Kidney (tissue), 14 donors: Measurements from ENCODE around the gene MLC1. TPM values are rescaled to one million over a fixed set of nuclear protein-coding genes. Genes with fewer than 3 reads are reported as not detected.

ENCODE experiments used
- DNase-seq, 5 donors: peaks; one replicate each; pipeline ENCODE4 v3.0.0-alpha.2; 2013 to 2020
- FAIRE-seq: peaks from 2 replicates; lab custom pipeline; 2012; peaks lifted over from hg19 to GRCh38; lab: Jason Lieb, UNC
- H3K27ac ChIP-seq, 2 donors: one replicate each; pipeline ENCODE4 v1.7.0; 2013; ENCODE audit warnings: low read depth in 2 of 2, low read length in 2 of 2, inconsistent platforms in 1 of 2
- H3K27me3 ChIP-seq: one replicate; pipeline ENCODE4 v1.7.1; 2013; ENCODE audit warnings: low read length, inconsistent platforms; ENCODE audit not compliant: control insufficient read depth, insufficient read depth
- H3K36me3 ChIP-seq, 3 donors: one replicate each; pipeline versions ENCODE4 v1.7.0 to v1.7.1; 2013; ENCODE audit warnings: low read length in 3 of 3, control low read depth in 1 of 3, inconsistent platforms in 1 of 3; ENCODE audit not compliant: insufficient read depth in 3 of 3, control insufficient read depth in 2 of 3
- H3K4me1 ChIP-seq, 3 donors: one replicate each; pipeline versions ENCODE4 v1.7.0 to v1.7.1; 2013; ENCODE audit warnings: low read length in 3 of 3, inconsistent platforms in 1 of 3, low read depth in 1 of 3; ENCODE audit not compliant: control insufficient read depth in 2 of 3, insufficient read depth in 2 of 3
- H3K4me3 ChIP-seq, 3 donors: one replicate each; pipeline versions ENCODE4 v1.7.0 to v1.8.1; 2013; ENCODE audit warnings: low read length in 3 of 3, control low read depth in 1 of 3, inconsistent platforms in 1 of 3
- H3K9ac ChIP-seq, 3 donors: one replicate each; pipeline versions ENCODE4 v1.7.0 to v1.7.1; 2013; ENCODE audit warnings: low read length in 3 of 3, control low read depth in 1 of 3, inconsistent platforms in 1 of 3
- H3K9me3 ChIP-seq, 3 donors: one replicate each; pipeline versions ENCODE4 v1.7.0 to v1.7.1; 2013; ENCODE audit warnings: low read length in 3 of 3, control low read depth in 1 of 3, inconsistent platforms in 1 of 3; ENCODE audit not compliant: control insufficient read depth in 2 of 3, insufficient read depth in 1 of 3
- CTCF ChIP-seq: IDR thresholded peaks from 3 replicates; pipeline ENCODE4 v1.5.1; 2012; ENCODE audit warnings: mild to moderate bottlenecking, moderate library complexity, borderline replicate concordance; ENCODE audit not compliant: insufficient read depth; ENCODE audit errors: extremely low read depth
- intact Hi-C: fragments of 100-400 bp; cut with DNase I; formaldehyde crosslinking; loops from one replicate; pipeline ENCODE4 v1.11.1; 2022
- polyA plus RNA-seq: library from polyadenylated mRNA; stranded (reverse); fragments of 350-450 nt; fragmentation: Illumina TruSeq; extraction: RNeasy Lipid Tissue Mini Kit (QIAGEN cat#74804); gene quantifications from one replicate; pipeline ENCODE4 v1.2.3, GENCODE V29; 2014; ENCODE audit warnings: low read depth, low replicate concordance; ENCODE audit not compliant: insufficient read depth
- total RNA-seq: library from RNA; stranded (reverse); fragmentation: NEBNext Ultra II Directional; extraction: Animal tissue kit (Norgen Biotek cat#: 25700); gene quantifications from one replicate; pipeline ENCODE4 v1.2.1, GENCODE V29; 2021
- donor health status: control.
- donor health status: control.
- donor health status: control.
- donor health status: control.
- donor health status: control.
- donor health status: DM: yes; HTN: yes; CAD: no.
- donor health status: Normal renal cell carcinoma (clear cell type).

MLC1 gene
- total and polyA plus RNA-seq, 2 donors from 2014 or later: 0.28 TPM; not detected in 1

GRCh38 chr22:50025993-50026392 is 59.2 kb downstream of the MLC1 start:
- no peaks in the 10 kb centered on the region for H3K4me1 ChIP-seq
- H3K9ac ChIP-seq: no peak overlapping the region
- H3K9me3 ChIP-seq: no peaks in the 10 kb centered on the region
- no peak overlapping the region for H3K27ac ChIP-seq
- peak in 1 of 5 donors; percentile 50 for DNase-seq
- intact Hi-C loops: no loop called here
- no peaks in the 10 kb centered on the region for H3K36me3 ChIP-seq
- TF ChIP-seq CTCF: no peak
- H3K4me3 ChIP-seq: no peak overlapping the region
- FAIRE-seq: no peak
- peaks cover 2% of the 10 kb centered on the region for H3K27me3 ChIP-seq

- H3K9ac ChIP-seq: no peak overlapping the region
- DNase-seq (no peak), FAIRE-seq (no peak)
- H3K4me3 ChIP-seq: no peak overlapping the region
- peaks cover 0 to 8% (median 0%) of the 10 kb centered on the region in 3 donors for H3K9me3 ChIP-seq
- no peaks in the 10 kb centered on the region for H3K4me1 ChIP-seq
- peaks cover 2% of the 10 kb centered on the region for H3K27me3 ChIP-seq
- no peak for TF ChIP-seq CTCF
- H3K27ac ChIP-seq: no peak overlapping the region
- intact Hi-C loops: no loop called here
- H3K36me3 ChIP-seq: no peaks in the 10 kb centered on the region
These were observed 62.9 kb downstream of the MLC1 start for GRCh38 chr22:50022171-50022819.

- intact Hi-C loops: no loop called here
- no peak for FAIRE-seq
- Histone ChIP-seq H3K27ac (no peak overlapping the region), H3K36me3 (no peaks in the 10 kb centered on the region), H3K27me3 (peaks cover 2% of the 10 kb centered on the region), H3K9ac (no peak overlapping the region), H3K4me1 (no peaks in the 10 kb centered on the region), H3K9me3 (peaks cover 0 to 8% (median 0%) of the 10 kb centered on the region in 3 donors), H3K4me3 (no peak overlapping the region)
- TF ChIP-seq CTCF: no peak
- no peak for DNase-seq
These were observed 64.6 kb downstream of the MLC1 start for GRCh38 chr22:50020606-50021005.

- FAIRE-seq: no peak
These were observed 65.9 kb downstream of the MLC1 start for GRCh38 chr22:50019316-50019715.

More at GRCh38 chr22:50019316-50019715, 65.9 kb downstream of the MLC1 start:
- Histone ChIP-seq H3K36me3 (no peaks in the 10 kb centered on the region), H3K4me3 (no peak overlapping the region), H3K27ac (no peak overlapping the region), H3K9ac (no peak overlapping the region), H3K9me3 (peaks cover 0 to 8% (median 0%) of the 10 kb centered on the region in 3 donors), H3K4me1 (no peaks in the 10 kb centered on the region), H3K27me3 (peaks cover 2% of the 10 kb centered on the region)
- no peak for TF ChIP-seq CTCF
- intact Hi-C loops: no loop called here
- no peak for DNase-seq
